CD8-positive, alpha-beta memory T cell (primary cell): ENCODE data around the gene CDH7. TPM values are rescaled to one million over a fixed set of nuclear protein-coding genes. Genes with fewer than 3 reads are reported as not detected.

Source experiments
- CTCF ChIA-PET: fragments of 350-600 bp; sonication (Branson Sonifier 250); formaldehyde crosslinking; loops from one replicate; lab custom pipeline; 2021; ENCODE audit warnings: antibody characterized with exemption; lab: Charles Lee
- POLR2A ChIA-PET: fragments of 350-600 bp; sonication (Branson Sonifier 250); formaldehyde crosslinking; loops from one replicate; lab custom pipeline; 2021; ENCODE audit warnings: antibody characterized with exemption; lab: Charles Lee
- DNase-seq, 5 donors: peaks; one replicate each; pipeline versions ENCODE4 v3.0.0 to v3.0.0-alpha.2; 2020 to 2022; ENCODE audit warnings: mixed read lengths in 1 of 5
- H3K27ac ChIP-seq: one replicate; pipeline ENCODE4 v1.7.0; 2013; ENCODE audit warnings: low read depth, mild to moderate bottlenecking, low read length, moderate library complexity
- H3K27me3 ChIP-seq: 2 replicates; pipeline ENCODE4 v1.7.0; 2013; ENCODE audit warnings: low read length, mild to moderate bottlenecking; ENCODE audit not compliant: insufficient read depth, poor library complexity, severe bottlenecking
- H3K36me3 ChIP-seq: 2 replicates; pipeline ENCODE4 v1.7.0; 2013; ENCODE audit warnings: mild to moderate bottlenecking, low read length, moderate library complexity; ENCODE audit not compliant: insufficient read depth
- H3K4me1 ChIP-seq: 2 replicates; pipeline ENCODE4 v1.7.0; 2013; ENCODE audit warnings: mild to moderate bottlenecking, low read length, moderate library complexity; ENCODE audit not compliant: insufficient read depth
- H3K4me3 ChIP-seq: 2 replicates; pipeline ENCODE4 v1.7.0; 2013; ENCODE audit warnings: mild to moderate bottlenecking, low read length
- H3K9me3 ChIP-seq: 2 replicates; pipeline ENCODE4 v1.7.0; 2013; ENCODE audit warnings: mild to moderate bottlenecking, low read length
- H3K27ac Mint-ChIP-seq, 8 donors: one replicate each; pipeline ENCODE4 v1.8.0; 2020 to 2021; ENCODE audit warnings: mixed read lengths in 8 of 8, mild to moderate bottlenecking in 6 of 8, inconsistent platforms in 3 of 8, moderate library complexity in 3 of 8
- H3K27me3 Mint-ChIP-seq, 2 donors: one replicate each; pipeline ENCODE4 v1.8.0; 2020 to 2021; ENCODE audit warnings: mixed read lengths in 2 of 2, mild to moderate bottlenecking in 1 of 2, moderate library complexity in 1 of 2
- H3K36me3 Mint-ChIP-seq, 3 donors: one replicate each; pipeline ENCODE4 v1.8.0; 2020 to 2021; ENCODE audit warnings: mixed read lengths in 3 of 3, inconsistent platforms in 1 of 3, mild to moderate bottlenecking in 1 of 3
- H3K4me1 Mint-ChIP-seq, 3 donors: one replicate each; pipeline ENCODE4 v1.8.0; 2020 to 2021; ENCODE audit warnings: mixed read lengths in 3 of 3, inconsistent platforms in 1 of 3, mild to moderate bottlenecking in 1 of 3
- H3K4me3 Mint-ChIP-seq, 7 donors: one replicate each; pipeline ENCODE4 v1.8.0; 2020 to 2021; ENCODE audit warnings: mixed read lengths in 7 of 7, mild to moderate bottlenecking in 6 of 7, moderate library complexity in 4 of 7, inconsistent platforms in 2 of 7
- H3K9me3 Mint-ChIP-seq, 5 donors: one replicate each; pipeline ENCODE4 v1.8.0; 2020 to 2022; ENCODE audit warnings: mixed read lengths in 5 of 5, mild to moderate bottlenecking in 3 of 5, moderate library complexity in 2 of 5, inconsistent platforms in 1 of 5
- polyA plus RNA-seq: library from polyadenylated mRNA; unstranded; fragments of 300-500 nt; fragmentation: Illumina TruSeq; gene quantifications from one replicate; pipeline ENCODE4 v1.2.3, GENCODE V29; 2021
- total RNA-seq, 2 experiments: library from RNA; stranded (reverse); gene quantifications; one replicate each; pipeline ENCODE4 v1.2.3, GENCODE V29; 2021

Gene CDH7
- total and polyA plus RNA-seq, 3 experiments from 2014 or later, result not detected

DNA sequence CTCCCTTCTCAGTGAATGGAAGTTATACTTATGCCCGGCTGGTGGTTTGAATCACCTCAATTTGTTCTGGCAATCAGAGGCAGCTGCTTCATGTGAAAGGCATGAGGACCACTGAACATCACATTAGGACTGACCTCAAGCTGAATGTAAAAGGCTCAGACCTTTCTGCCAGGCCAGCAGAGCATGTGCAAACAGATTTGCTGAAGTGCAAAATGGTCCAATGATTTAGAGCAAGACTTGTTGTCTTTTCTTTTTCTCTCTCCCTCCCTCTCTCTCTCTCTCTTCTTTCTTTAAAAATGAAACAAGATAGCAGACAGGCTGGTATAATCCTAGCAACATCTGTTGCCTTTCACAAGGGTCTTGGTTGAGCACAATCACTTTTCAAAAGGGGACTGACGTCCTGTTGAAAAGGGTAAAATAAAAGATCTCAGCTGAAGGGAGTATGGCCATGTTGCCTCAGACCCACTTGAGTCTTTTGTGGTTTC is 13.3 kb upstream of the CDH7 start:
- no peak overlapping the region for H3K4me3 ChIP-seq
- H3K9me3 Mint-ChIP-seq, result peaks cover 0 to 30% (median 3%) of the 10 kb centered on the region in 5 donors
- H3K4me1 ChIP-seq, result no peaks in the 10 kb centered on the region
- H3K27ac ChIP-seq, result no peak overlapping the region
- ChIA-PET CTCF (no interaction called here), POLR2A (no interaction called here)
- no peak for DNase-seq
- no peaks in the 10 kb centered on the region for H3K4me1 Mint-ChIP-seq
- H3K27me3 ChIP-seq, result no peaks in the 10 kb centered on the region
- no peaks in the 10 kb centered on the region for H3K36me3 ChIP-seq
- H3K27me3 Mint-ChIP-seq, result no peaks in the 10 kb centered on the region
- H3K9me3 ChIP-seq, result no peaks in the 10 kb centered on the region
- H3K36me3 Mint-ChIP-seq, result peaks cover 0 to 1% (median 0%) of the 10 kb centered on the region in 3 donors
- no peak overlapping the region for H3K27ac Mint-ChIP-seq
- H3K4me3 Mint-ChIP-seq, result no peak overlapping the region

DNA sequence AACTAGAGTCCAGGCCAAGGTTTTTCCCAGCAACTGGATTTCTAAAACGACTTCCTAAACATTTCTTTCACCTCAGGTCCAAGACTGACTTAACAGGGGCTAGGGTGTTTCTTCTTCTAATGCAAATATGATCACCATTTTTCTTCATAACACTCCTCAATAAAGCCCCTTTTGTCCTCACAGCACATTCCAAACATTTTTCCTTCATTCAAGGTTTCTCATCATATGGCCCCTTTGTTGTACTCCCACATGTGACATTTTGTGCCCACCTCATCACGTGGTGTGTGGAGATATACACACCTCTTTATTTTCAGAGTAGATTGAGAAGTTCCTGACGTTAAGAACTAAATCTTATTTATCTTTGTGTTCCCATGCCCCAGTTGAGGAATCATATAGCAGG is 3.9 kb upstream of the CDH7 start:
- Histone ChIP-seq H3K36me3 (no peaks in the 10 kb centered on the region), H3K27me3 (no peaks in the 10 kb centered on the region), H3K4me3 (no peak overlapping the region), H3K9me3 (no peaks in the 10 kb centered on the region), H3K27ac (no peak overlapping the region), H3K4me1 (no peaks in the 10 kb centered on the region)
- no peak for DNase-seq
- H3K9me3 Mint-ChIP-seq, result peaks cover 6 to 35% (median 20%) of the 10 kb centered on the region in 5 donors
- no peak overlapping the region for H3K27ac Mint-ChIP-seq
- ChIA-PET POLR2A (no interaction called here), CTCF (no interaction called here)
- no peaks in the 10 kb centered on the region for H3K36me3 Mint-ChIP-seq
- no peaks in the 10 kb centered on the region for H3K27me3 Mint-ChIP-seq
- no peaks in the 10 kb centered on the region for H3K4me1 Mint-ChIP-seq
- no peak overlapping the region for H3K4me3 Mint-ChIP-seq

GRCh38 chr18:65748321-65748720 is 2.5 kb upstream of the CDH7 start:
- POLR2A ChIA-PET, result no interaction called here
- no peaks in the 10 kb centered on the region for H3K4me1 ChIP-seq
- Mint-ChIP-seq H3K4me3 (no peak overlapping the region), H3K27ac (no peak overlapping the region), H3K36me3 (no peaks in the 10 kb centered on the region), H3K27me3 (no peaks in the 10 kb centered on the region), H3K9me3 (peaks cover 6 to 43% (median 19%) of the 10 kb centered on the region in 5 donors), H3K4me1 (no peaks in the 10 kb centered on the region)
- no peak overlapping the region for H3K4me3 ChIP-seq
- no peaks in the 10 kb centered on the region for H3K9me3 ChIP-seq
- no peak for DNase-seq
- no peaks in the 10 kb centered on the region for H3K27me3 ChIP-seq
- H3K27ac ChIP-seq, result no peak overlapping the region
- CTCF ChIA-PET, result no interaction called here
- H3K36me3 ChIP-seq, result no peaks in the 10 kb centered on the region

GRCh38 chr18:65749841-65750240 is 971 bp upstream of the CDH7 start:
- no peaks in the 10 kb centered on the region for H3K27me3 ChIP-seq
- no peak for DNase-seq
- ChIA-PET POLR2A (no interaction called here), CTCF (no interaction called here)
- Mint-ChIP-seq H3K9me3 (peaks cover 8 to 37% (median 19%) of the 10 kb centered on the region in 5 donors), H3K27ac (no peak overlapping the region), H3K4me1 (no peaks in the 10 kb centered on the region), H3K4me3 (no peak overlapping the region), H3K36me3 (no peaks in the 10 kb centered on the region), H3K27me3 (no peaks in the 10 kb centered on the region)
- no peaks in the 10 kb centered on the region for H3K9me3 ChIP-seq
- H3K27ac ChIP-seq, result no peak overlapping the region
- H3K4me1 ChIP-seq, result no peaks in the 10 kb centered on the region
- H3K4me3 ChIP-seq, result no peak overlapping the region
- no peaks in the 10 kb centered on the region for H3K36me3 ChIP-seq

GRCh38 chr18:65751155-65752085 is 608 bp downstream of the CDH7 start:
- Histone ChIP-seq H3K36me3 (no peaks in the 10 kb centered on the region), H3K4me1 (no peaks in the 10 kb centered on the region), H3K27me3 (no peaks in the 10 kb centered on the region), H3K4me3 (no peak overlapping the region), H3K9me3 (no peaks in the 10 kb centered on the region), H3K27ac (no peak overlapping the region)
- DNase-seq, result no peak
- no peaks in the 10 kb centered on the region for H3K27me3 Mint-ChIP-seq
- H3K4me1 Mint-ChIP-seq, result no peaks in the 10 kb centered on the region
- H3K9me3 Mint-ChIP-seq, result peaks cover 8 to 40% (median 20%) of the 10 kb centered on the region in 5 donors
- H3K27ac Mint-ChIP-seq, result no peak overlapping the region
- no peaks in the 10 kb centered on the region for H3K36me3 Mint-ChIP-seq
- ChIA-PET CTCF (no interaction called here), POLR2A (no interaction called here)
- no peak overlapping the region for H3K4me3 Mint-ChIP-seq

GRCh38 chr18:65752625-65753325 is 2.0 kb downstream of the CDH7 start:
- peaks cover 8 to 33% (median 17%) of the 10 kb centered on the region in 5 donors for H3K9me3 Mint-ChIP-seq
- no peaks in the 10 kb centered on the region for H3K27me3 Mint-ChIP-seq
- no peak overlapping the region for H3K4me3 Mint-ChIP-seq
- Histone ChIP-seq H3K27ac (no peak overlapping the region), H3K36me3 (no peaks in the 10 kb centered on the region), H3K27me3 (no peaks in the 10 kb centered on the region), H3K4me1 (no peaks in the 10 kb centered on the region), H3K9me3 (no peaks in the 10 kb centered on the region), H3K4me3 (no peak overlapping the region)
- H3K36me3 Mint-ChIP-seq, result no peaks in the 10 kb centered on the region
- H3K27ac Mint-ChIP-seq, result no peak overlapping the region
- ChIA-PET POLR2A (no interaction called here), CTCF (interaction anchor here (0.7 kb wide), 1 partner anchor 33 kb away, joined by 3 read pairs; no protein-coding TSS in a partner anchor)
- H3K4me1 Mint-ChIP-seq, result no peaks in the 10 kb centered on the region
- no peak for DNase-seq

- Mint-ChIP-seq H3K27me3 (no peaks in the 10 kb centered on the region), H3K4me1 (no peaks in the 10 kb centered on the region), H3K4me3 (no peak overlapping the region), H3K9me3 (peaks cover 8 to 28% (median 14%) of the 10 kb centered on the region in 5 donors), H3K27ac (no peak overlapping the region), H3K36me3 (no peaks in the 10 kb centered on the region)
- Histone ChIP-seq H3K36me3 (no peaks in the 10 kb centered on the region), H3K4me1 (no peaks in the 10 kb centered on the region), H3K27me3 (no peaks in the 10 kb centered on the region), H3K4me3 (no peak overlapping the region), H3K9me3 (no peaks in the 10 kb centered on the region), H3K27ac (no peak overlapping the region)
- no peak for DNase-seq
- ChIA-PET POLR2A (no interaction called here), CTCF (interaction anchor here (0.7 kb wide), 1 partner anchor 32 kb away, joined by 3 read pairs; no protein-coding TSS in a partner anchor)
Measured at GRCh38 chr18:65753520-65753919, 2.7 kb downstream of the CDH7 start.

- Histone ChIP-seq H3K4me3 (no peak overlapping the region), H3K27me3 (no peaks in the 10 kb centered on the region), H3K9me3 (no peaks in the 10 kb centered on the region), H3K4me1 (no peaks in the 10 kb centered on the region), H3K27ac (no peak overlapping the region), H3K36me3 (no peaks in the 10 kb centered on the region)
- Mint-ChIP-seq H3K4me1 (no peaks in the 10 kb centered on the region), H3K36me3 (no peaks in the 10 kb centered on the region), H3K9me3 (peaks cover 4 to 27% (median 12%) of the 10 kb centered on the region in 5 donors), H3K4me3 (no peak overlapping the region), H3K27ac (no peak overlapping the region), H3K27me3 (no peaks in the 10 kb centered on the region)
- POLR2A ChIA-PET, result no interaction called here
- no peak for DNase-seq
- CTCF ChIA-PET, result no interaction called here
Measured at GRCh38 chr18:65754121-65754520, 3.3 kb downstream of the CDH7 start.
